Germinal center (tissue), 1 donor: ENCODE results near the gene HES1.

Experiments
- DNase-seq: peaks from one replicate; pipeline ENCODE4 v3.0.0; 2012; ENCODE audit warnings: mixed read lengths, low spot score

Gene HES1

DNA sequence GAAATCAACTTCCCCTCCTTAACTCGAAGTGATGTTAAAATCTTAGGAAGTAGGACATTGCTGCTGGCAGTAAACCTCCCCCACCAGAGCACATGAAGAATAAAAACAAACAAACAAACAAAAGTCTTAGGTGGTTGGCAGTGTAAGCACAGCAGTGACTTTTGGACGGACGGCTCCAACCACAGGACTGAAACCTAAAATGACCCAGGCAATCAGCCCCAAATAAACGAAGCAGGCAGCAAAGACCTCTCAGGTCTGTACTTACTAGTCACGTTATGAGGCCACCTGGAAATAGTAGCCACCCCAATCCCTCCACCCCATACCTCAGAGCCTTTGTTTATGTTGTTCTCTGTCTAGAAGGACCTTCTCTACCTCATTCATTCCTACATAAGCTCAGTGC lies 33.5 kb upstream of the HES1 start:
- DNase-seq = no peak

DNA sequence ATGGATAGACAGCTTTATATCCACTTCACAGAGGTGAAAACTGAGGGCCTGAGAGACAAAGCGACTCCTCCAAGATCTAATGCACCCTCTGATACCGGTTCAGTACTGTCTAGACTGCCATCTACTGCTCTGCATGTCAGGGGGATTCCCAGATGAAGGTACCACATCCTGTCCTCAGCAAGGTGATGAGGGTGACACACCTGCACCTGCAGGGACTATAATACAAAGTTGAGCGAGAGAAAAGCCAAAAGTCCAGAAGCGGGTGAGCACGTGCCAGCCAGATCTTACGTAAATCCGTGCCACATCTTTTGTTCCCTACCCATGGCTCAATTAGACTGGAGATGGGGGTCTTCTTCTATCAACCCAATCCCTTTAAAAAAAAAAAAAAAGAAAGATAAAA lies 32.4 kb upstream of the HES1 start:
- DNase-seq = peak; percentile 77

DNA sequence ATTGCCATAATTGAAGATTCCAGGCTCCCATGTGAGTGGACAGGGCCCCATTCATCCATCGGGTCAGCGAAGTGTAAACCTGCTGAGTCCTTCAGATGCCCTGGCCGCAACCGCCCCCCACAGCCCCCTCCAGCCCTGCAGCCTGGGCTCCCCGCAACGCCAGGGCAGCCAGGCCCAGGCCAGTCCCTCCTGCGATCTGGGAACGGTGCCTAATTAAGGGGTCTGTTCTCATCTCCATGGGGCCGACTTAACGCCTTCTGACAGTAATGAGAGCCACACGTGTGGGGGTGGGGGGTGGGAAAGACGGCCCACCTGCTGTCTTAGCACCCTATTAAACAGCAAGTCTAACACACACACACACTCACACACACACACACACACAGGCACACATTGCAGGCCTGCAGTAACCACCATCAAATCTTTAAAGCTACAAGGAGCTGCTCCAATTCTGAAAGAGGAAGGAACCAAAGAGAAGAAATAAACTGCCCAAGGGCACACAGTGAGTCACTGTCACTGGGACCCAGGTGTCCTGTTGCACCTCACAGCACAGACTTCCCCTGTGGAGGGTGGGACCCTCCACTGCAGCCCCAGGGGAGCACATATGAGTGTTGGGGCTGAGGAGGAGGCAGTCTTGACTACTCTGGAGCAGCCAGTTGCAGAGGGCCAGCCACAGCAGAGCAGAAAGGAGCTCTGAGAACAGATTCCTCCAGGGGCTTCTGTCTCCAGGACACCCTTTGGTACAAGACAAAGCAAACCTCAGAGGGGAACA lies 31.8 kb upstream of the HES1 start:
- DNase-seq = peak; percentile 92

DNA sequence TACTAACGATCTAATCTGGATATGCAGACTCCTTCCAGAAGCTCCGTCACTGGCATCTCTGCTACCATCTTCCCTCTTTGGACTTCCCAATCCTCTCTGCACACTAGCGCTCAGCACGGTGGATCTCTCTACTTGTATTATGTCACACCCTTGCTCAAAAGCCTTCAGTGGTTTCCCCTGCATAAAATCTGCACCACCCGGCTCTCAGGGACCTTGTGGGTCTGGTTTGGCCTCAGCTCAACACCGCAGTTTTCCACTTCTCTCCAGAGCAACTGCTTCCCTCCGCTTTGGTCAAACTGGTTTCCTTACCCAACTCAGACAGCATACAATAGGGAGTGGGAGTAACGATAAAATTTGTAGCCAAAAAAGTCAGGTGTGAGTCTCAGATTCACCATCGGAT lies 30.7 kb upstream of the HES1 start:
- no peak for DNase-seq

DNA sequence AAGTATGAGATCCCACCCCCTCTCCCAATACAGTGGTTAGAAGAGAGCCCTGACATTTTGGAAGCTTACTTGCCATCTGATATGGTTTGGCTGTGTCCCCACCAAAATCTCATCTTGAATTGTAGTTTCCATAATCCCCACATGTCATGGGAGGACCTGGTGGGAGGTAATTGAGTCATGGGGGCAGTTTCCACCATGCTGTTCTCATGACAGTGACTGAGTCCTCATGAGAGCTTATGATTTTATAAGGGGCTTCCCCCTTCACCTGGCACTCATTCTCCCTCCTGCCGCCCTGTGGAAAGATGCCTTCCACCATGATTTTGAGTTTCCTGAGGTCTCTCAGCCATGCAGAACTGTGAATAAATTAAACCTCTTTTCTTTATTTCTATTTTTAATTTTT lies 28.8 kb upstream of the HES1 start:
- no peak for DNase-seq

GRCh38 chr3:194109192-194109863 lies 26.6 kb upstream of the HES1 start:
- no peak for DNase-seq

- DNase-seq = no peak
Measured at GRCh38 chr3:194110483-194110882, 25.5 kb upstream of the HES1 start.

DNA sequence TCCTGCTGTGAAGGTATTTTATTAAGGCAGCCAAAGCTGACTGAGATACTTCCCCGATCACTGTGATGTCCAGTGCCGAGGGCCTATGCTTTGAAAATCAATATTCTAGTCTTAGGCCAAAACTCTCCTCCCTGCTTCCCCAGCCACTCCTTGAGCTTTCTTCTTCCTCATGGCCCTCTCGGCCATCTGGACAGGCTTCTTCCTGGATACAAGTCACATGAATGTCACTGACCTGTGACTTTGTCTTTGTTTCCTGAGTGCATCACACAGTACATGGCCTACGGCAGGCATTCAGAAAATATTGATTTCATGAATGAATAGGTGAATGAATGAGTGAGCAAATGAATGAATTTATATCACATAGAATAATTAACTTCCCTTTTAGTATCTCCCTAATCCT lies 24.6 kb upstream of the HES1 start:
- DNase-seq = no peak

GRCh38 chr3:194112120-194113106 lies 23.5 kb upstream of the HES1 start:
- no peak for DNase-seq

DNA sequence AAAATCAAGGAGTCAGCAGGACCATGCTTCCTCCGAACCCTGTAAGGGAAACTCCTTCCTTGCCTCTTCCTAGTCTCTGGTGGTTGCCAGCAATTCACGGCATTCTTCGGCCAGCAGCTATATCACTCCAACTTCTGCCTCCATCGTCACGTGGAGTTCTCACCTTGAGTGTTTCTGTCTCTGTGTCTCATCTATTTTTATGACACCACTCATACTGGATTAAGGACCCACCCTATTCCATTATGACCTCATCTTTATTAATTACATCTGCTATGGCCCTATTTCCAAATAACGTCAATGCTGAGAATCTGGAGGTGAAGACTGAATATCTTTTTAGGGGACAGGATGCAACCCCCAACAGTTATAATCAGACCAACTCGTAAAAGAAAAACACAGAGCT lies 21.8 kb upstream of the HES1 start:
- no peak for DNase-seq

DNA sequence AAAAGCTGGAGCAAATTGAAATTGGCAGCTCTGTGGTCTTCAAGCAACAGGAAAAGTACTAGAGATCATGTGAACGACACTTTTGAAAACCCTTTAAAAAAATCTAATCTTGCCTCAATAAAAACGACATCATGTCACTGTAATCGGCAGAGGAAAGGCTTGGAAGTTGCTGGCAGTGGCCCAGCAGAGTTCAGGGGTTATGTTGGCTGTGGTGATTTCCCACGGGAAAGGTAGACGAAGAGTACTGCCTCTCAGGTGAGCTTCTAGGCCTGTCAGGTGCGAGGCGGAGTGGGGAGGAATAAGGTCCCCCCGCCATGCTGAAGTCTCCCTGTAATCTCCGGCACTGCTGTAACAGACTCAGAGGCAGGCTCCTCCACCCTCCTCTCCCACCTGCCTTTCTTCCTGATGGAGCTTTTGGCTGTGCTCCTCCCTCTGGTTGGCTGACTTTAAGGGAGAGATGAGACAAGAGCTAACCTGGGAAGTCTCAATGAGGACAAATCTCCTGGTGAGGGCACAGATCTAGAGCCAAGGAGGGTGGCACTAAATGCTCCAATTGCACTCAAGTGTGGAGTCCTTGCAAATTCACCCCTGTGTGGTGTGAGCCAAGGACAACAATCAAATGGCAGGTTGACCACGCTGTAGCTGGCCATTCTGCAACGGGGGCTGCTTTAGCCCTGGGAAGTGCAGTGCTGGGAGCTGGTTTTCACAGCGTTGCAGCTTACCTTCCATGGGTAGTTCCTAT lies 18.7 kb upstream of the HES1 start:
- no peak for DNase-seq

- no peak for DNase-seq
Measured at GRCh38 chr3:194118920-194119319, 17.0 kb upstream of the HES1 start.

DNA sequence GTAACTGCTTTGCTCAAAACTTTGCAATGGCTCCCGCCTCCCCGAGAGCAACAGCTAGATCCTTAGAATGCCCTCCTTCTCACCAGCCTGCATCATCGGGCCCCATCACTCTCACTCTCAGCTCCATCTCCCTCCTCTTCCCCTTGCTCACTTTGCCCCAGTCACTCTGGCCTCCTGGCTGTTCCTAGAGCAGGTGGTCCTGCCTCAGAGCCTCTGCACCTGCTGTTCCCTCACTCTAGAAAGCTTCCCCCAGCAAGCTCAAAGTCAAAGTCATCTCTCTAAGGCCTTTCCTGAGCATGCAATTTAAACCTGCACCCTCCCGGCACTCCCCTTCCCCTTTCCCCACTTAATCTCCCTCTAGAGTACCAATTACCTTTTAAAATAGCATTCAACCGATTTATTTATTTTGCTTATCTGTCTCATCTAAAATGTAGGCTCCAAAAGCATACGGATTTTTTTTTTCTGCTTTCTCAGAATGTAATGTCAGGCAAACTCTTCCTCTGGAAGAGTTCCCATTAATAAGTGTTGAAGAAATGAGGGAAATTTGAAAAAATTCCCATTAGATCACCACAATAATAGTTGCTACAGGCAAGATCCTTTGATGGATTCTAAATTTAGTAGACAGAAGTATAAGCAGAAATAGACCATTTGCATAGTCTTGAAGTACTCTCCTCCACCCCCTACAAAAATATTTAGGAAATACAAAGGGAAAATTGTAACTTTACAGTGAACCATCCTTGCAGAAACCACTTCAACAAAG lies 15.9 kb upstream of the HES1 start:
- no peak for DNase-seq

- DNase-seq = no peak
Measured at GRCh38 chr3:194120789-194121770, 14.9 kb upstream of the HES1 start.

DNA sequence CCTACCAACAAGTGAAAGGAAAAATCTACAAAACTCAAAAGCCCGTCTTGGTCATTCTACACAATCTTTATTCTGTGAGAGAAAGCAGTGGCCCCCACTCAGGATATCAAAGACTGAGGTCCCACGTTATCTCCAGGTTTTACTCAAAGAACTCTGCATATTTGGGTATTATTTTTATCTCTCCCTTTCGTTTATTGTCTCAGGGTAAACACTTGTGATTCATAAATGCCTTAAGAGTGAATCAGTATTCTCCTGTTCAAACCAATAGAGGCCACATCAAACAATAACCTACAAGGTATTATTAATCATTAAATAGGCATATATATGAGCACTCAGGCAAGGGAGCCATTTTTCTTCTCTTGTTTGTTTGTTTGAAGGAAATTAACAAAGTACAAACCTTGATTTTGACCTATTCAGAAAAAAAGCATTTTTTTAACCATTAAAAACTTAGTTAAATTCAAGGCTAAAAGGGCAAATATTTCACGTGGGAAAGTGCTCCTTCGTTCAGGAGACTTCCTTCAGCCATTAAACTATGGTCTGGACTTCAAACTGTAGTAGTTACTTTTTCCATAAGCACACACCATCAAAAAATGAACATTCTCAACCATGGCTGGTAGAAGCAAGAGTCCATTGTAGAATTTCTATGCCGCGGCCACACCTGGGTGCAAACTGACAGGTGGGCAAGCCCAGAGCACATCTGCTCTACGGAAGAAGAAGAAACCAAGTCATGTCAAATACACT lies 13.9 kb upstream of the HES1 start:
- DNase-seq = no peak

- DNase-seq = no peak
Measured at GRCh38 chr3:194123726-194124125, 12.2 kb upstream of the HES1 start.

DNA sequence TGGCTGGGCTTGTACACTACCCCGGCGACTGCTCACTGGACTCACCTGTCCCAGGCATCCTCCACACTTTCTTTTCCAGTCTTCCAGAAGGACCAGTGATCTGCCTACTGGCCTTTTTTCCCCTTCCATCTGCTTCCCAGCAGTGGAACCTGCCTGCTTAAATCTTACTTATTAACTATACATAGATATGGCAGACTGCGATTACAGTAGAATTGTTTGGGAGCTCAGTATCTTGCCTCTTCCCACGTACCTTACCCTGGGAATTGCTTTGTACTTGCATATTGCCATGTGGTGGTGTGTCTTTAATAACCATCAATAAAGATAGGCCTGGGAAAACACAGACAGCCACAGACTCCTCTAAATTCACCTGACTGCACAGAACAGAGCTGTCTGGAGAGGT lies 11.8 kb upstream of the HES1 start:
- no peak for DNase-seq

DNA sequence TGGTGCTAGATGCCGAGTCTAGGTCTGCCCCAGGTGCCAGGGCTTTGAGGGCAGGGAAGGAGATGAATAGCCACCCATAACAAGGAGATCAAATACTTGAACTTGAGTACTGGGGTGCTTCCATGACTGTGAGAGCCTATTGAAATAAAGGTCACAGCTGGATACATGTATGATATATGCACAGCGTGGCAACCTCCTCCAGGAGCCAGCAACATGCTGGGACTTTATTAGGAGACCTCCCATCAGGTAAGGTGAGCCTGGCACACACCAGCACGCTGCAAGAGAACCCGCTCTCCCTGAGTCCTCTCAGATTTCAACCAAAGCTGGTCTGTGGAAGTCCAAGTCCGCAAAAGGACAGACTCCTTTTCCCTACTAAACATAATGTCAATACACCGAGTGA lies 10.5 kb upstream of the HES1 start:
- DNase-seq = no peak

- no peak for DNase-seq
Measured at GRCh38 chr3:194126790-194127189, 9.2 kb upstream of the HES1 start.
